GM10266 (cell line): ENCODE results near the gene MAD1L1.

Source experiments
- DNase-seq: peaks from one replicate; pipeline ENCODE4 v3.0.0; 2012; ENCODE audit errors: extremely low spot score
- TF ChIP-seq, protein P1 (sequence below): IDR thresholded peaks from 2 replicates; pipeline ENCODE4 v1.5.1; 2012; ENCODE audit warnings: mild to moderate bottlenecking, low read depth; ENCODE audit not compliant: control insufficient read depth, insufficient read depth; ENCODE audit errors: missing control alignments

The MAD1L1 gene

DNA sequence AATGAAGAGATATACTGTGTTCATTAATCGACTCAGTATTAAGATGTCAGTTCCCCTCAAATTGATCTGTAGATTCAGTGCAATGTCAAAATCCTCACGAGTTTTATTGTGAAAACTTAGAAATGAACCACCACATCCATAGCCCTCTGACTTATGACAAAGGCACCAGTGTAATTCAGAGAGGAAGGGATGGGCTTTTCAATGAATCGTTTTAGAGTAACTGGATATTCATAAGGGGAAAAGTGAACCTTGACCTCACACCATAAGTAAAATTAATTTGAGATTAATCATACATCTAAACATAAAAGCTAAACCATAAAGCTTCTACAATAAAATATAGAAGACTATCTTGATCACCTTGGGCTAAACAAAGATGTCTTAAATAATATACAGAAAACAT, 434.6 kb downstream of the MAD1L1 start:
- DNase-seq = no peak
- TF ChIP-seq, protein P1, sequence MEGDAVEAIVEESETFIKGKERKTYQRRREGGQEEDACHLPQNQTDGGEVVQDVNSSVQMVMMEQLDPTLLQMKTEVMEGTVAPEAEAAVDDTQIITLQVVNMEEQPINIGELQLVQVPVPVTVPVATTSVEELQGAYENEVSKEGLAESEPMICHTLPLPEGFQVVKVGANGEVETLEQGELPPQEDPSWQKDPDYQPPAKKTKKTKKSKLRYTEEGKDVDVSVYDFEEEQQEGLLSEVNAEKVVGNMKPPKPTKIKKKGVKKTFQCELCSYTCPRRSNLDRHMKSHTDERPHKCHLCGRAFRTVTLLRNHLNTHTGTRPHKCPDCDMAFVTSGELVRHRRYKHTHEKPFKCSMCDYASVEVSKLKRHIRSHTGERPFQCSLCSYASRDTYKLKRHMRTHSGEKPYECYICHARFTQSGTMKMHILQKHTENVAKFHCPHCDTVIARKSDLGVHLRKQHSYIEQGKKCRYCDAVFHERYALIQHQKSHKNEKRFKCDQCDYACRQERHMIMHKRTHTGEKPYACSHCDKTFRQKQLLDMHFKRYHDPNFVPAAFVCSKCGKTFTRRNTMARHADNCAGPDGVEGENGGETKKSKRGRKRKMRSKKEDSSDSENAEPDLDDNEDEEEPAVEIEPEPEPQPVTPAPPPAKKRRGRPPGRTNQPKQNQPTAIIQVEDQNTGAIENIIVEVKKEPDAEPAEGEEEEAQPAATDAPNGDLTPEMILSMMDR = no peak

DNA sequence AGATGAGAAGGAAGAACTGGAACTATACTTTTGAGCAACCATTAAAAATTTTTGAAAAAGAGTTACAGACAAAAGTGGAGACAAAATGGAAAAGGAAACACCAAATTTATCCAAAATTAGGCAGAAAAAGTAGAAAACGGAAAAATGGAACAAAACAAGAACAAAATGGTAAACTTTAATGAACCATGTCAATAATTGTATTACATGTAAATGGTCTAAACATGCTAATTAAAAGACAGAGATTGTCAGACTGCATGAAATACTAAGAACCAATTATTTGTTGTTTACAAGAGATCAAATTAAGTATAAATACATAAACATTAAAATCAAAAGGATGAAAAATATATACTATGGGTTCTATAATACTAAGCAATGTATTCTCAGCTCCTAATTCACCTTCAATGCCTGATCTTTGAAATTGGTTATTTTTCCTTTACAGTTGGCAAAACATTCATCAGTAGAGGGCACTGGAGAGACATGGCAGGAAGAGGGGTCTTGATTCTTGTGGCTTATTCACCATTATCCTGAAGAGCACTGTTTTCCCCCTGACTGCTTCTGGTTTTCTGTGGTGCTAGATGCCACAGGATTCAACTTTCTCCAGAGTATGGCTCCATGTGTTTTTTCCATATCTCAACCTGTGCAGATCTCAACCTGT, 437.7 kb downstream of the MAD1L1 start:
- TF ChIP-seq, protein P1 = peak; percentile 22
- no peak for DNase-seq

DNA sequence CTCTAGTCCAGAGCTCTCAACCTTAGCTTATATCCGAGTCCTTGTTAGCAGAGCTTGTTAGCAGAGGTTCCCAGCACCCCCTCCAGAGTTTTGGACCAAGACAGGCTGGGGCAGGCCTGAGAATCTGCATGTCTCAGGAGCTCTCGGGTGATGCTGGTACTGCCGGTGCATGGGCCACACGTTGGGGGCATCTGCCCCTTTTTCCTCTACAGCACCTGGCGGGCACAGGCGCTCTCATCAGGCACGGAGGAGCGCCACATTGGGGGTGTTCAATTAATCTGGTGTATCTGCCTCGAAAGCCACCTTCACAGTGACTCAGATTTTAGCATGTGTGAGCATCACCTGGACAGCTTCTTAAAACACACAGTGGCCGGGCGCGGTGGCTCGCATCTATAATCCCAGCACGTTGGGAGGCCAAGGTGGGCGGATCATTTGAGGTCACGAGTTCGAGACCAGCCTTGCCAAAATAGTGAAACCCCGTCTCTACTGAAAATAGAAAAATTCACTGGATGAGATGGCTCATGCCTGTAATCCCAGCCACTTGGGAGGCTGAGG, 445.0 kb downstream of the MAD1L1 start:
- TF ChIP-seq, protein P1 = no peak
- no peak for DNase-seq

- no peak for DNase-seq
- TF ChIP-seq, protein P1 = no peak
Observed at GRCh38 chr7:1787241-1787640, 445.5 kb downstream of the MAD1L1 start.

DNA sequence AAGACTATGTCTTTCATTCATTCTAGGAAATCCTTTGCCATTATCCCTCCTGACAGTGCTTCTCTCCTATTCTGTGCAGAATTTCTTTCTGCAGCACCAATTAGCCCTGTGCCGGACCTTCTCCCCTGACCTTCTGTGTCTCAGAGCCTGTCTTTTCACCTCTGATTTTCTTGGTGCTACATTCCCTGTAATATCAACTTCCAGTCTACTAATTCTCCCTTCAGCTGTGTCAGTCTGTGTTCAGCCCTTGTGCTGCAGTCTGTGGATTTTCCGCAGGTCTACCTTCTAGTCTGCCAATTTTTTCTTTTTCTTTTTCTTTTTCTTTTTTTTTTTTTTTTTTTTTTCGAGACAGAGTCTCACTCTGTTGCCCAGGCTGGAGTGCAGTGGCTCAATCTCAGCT, 446.9 kb downstream of the MAD1L1 start:
- DNase-seq = no peak
- TF ChIP-seq, protein P1 = no peak

- TF ChIP-seq, protein P1 = no peak
- DNase-seq = no peak
Observed at GRCh38 chr7:1781369-1781768, 451.4 kb downstream of the MAD1L1 start.

DNA sequence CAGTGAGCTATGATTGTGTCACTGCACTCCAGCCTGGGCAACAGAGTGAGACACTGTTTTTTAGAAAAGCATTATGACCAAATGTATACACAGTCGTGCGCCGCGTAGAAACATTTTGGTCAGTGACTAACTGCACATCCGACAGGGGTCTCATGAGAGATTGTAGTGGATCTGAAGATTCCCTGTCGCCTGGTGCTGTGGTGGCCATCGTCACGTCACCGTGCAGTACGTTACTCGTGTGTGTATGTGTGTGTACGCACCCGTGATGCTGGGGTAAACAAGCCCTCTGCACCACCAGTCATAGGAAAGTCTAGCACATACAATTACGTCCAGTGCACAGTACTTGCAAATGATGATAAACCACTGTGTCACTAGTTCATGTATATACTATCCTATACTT, 453.3 kb downstream of the MAD1L1 start:
- TF ChIP-seq, protein P1 = no peak
- no peak for DNase-seq
